ENCODE data around the gene CEBPA.

CEBPA gene

GRCh38 chr19:33302175-33302973 is at the start of gene CEBPA:
Gene CEBPA (minus strand): TSS chr19:33302534. CDS start chr19:33302414, 120 bp downstream.
- DNase-seq (ENCODE audit: low read depth): peak; percentile 10

- no peak for DNase-seq (ENCODE audit: low read depth)
These were observed 48.4 kb upstream of the CEBPA start for GRCh38 chr19:33350538-33351309.

GRCh38 chr19:33349319-33350289 is 47.3 kb upstream of the CEBPA start:
- DNase-seq (ENCODE audit: low read depth): no peak

GRCh38 chr19:33348301-33349010 is 46.1 kb upstream of the CEBPA start:
- no peak for DNase-seq (ENCODE audit: low read depth)

- DNase-seq (ENCODE audit: low read depth): no peak
These were observed 45.0 kb upstream of the CEBPA start for GRCh38 chr19:33347300-33347699.

GRCh38 chr19:33346665-33347064 is 44.3 kb upstream of the CEBPA start:
- no peak for DNase-seq (ENCODE audit: low read depth)

GRCh38 chr19:33345163-33345562 is 42.8 kb upstream of the CEBPA start:
- no peak for DNase-seq (ENCODE audit: low read depth)

GRCh38 chr19:33344573-33344925 is 42.2 kb upstream of the CEBPA start:
- no peak for DNase-seq (ENCODE audit: low read depth)

GRCh38 chr19:33343859-33344572 is 41.7 kb upstream of the CEBPA start:
- no peak for DNase-seq (ENCODE audit: low read depth)

GRCh38 chr19:33343301-33343700 is 41.0 kb upstream of the CEBPA start:
- no peak for DNase-seq (ENCODE audit: low read depth)

GRCh38 chr19:33340991-33341390 is 38.7 kb upstream of the CEBPA start:
- no peak for DNase-seq (ENCODE audit: low read depth)

GRCh38 chr19:33339016-33339984 is 37.0 kb upstream of the CEBPA start:
- no peak for DNase-seq (ENCODE audit: low read depth)

GRCh38 chr19:33335446-33335845 is 33.1 kb upstream of the CEBPA start:
- no peak for DNase-seq (ENCODE audit: low read depth)

- no peak for DNase-seq (ENCODE audit: low read depth)
These were observed 31.9 kb upstream of the CEBPA start for GRCh38 chr19:33334271-33334670.

- no peak for DNase-seq (ENCODE audit: low read depth)
These were observed 31.3 kb upstream of the CEBPA start for GRCh38 chr19:33333642-33334041.

- DNase-seq (ENCODE audit: low read depth): no peak
These were observed 30.8 kb upstream of the CEBPA start for GRCh38 chr19:33333151-33333550.

GRCh38 chr19:33332248-33332647 is 29.9 kb upstream of the CEBPA start:
- DNase-seq (ENCODE audit: low read depth): no peak

GRCh38 chr19:33329736-33330135 is 27.4 kb upstream of the CEBPA start:
- DNase-seq (ENCODE audit: low read depth): no peak

- no peak for DNase-seq (ENCODE audit: low read depth)
These were observed 26.7 kb upstream of the CEBPA start for GRCh38 chr19:33329060-33329459.

GRCh38 chr19:33325920-33326319 is 23.6 kb upstream of the CEBPA start:
- DNase-seq (ENCODE audit: low read depth): no peak
